Thyroid gland (tissue), 4 donors: ENCODE data around the gene DUOX1.

ENCODE experiments used
- POLR2A ChIP-seq, 2 donors: fragments of 450-650 bp; IDR thresholded peaks; one replicate each; pipeline ENCODE4 v1.6.1; 2017; ENCODE audit warnings: antibody characterized with exemption in 2 of 2, mild to moderate bottlenecking in 2 of 2, moderate library complexity in 1 of 2
- TF ChIP-seq, protein P1 (sequence below), 6 experiments: fragments of 200-600 bp in 3 of 6; fragments of 450-650 bp in 3 of 6; sonication (generic) in 3 of 6; IDR thresholded peaks; one replicate each; pipeline ENCODE4 v1.5.1; 2016 to 2019; ENCODE audit warnings: antibody characterized with exemption in 6 of 6, mild to moderate bottlenecking in 2 of 6, inconsistent platforms in 1 of 6, moderate library complexity in 1 of 6

DNA sequence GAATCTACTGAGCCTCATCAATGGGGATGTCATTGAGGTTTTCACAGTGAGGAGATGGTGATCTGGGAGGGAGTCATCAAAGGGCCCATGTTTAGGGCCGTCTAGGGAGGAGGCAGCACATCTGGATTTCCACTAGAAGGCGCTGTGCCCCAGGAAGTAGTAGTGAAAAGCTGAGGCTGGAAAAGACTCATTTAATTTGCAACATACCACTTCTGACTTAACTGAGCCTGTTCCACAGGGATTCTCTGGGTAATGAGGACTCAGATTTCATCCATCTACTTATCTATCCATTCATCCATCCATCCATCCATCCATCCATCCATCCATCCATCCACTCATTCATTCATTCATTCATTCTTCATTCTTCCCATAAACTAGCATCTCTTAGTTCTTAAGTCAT lies 75.4 kb downstream of the DUOX1 start:
- TF ChIP-seq, protein P1, sequence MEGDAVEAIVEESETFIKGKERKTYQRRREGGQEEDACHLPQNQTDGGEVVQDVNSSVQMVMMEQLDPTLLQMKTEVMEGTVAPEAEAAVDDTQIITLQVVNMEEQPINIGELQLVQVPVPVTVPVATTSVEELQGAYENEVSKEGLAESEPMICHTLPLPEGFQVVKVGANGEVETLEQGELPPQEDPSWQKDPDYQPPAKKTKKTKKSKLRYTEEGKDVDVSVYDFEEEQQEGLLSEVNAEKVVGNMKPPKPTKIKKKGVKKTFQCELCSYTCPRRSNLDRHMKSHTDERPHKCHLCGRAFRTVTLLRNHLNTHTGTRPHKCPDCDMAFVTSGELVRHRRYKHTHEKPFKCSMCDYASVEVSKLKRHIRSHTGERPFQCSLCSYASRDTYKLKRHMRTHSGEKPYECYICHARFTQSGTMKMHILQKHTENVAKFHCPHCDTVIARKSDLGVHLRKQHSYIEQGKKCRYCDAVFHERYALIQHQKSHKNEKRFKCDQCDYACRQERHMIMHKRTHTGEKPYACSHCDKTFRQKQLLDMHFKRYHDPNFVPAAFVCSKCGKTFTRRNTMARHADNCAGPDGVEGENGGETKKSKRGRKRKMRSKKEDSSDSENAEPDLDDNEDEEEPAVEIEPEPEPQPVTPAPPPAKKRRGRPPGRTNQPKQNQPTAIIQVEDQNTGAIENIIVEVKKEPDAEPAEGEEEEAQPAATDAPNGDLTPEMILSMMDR (IDR thresholded peaks at IDR 0.05), result peak in 5 of 6 experiments; percentile 58 to 84 (median 69)
- no peak for TF ChIP-seq POLR2A (IDR thresholded peaks at IDR 0.05)
